ENCODE data around the gene STK39. TPM values are rescaled to one million over a fixed set of nuclear protein-coding genes. Genes with fewer than 3 reads are reported as not detected.

The STK39 gene
- total RNA-seq, 4 donors from 2014 or later, result 17.4 to 27.6 (median 20.6) TPM

DNA sequence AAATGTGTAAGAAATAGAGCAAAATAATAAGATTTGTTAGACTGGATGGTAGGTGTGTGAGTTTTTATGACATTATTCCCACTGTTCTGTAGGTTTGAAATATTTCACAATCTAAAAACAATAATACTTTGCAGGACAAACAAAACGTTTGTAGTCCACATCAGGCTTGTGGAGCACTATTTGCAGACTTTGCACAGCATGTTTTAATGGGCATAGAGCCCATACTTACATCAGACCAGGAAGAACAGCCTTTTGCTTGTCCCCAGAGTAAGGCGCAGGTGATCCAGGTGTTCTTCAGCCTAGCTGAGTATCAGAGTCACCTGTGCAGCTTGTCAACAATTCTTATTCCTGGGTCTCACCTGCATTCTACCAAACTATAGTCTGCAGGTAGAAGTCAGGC is 9.1 kb upstream of the STK39 start:
- peaks cover 0 to 18% (median 12%) of the 10 kb centered on the region in 3 donors for H3K9me3 ChIP-seq
- intact Hi-C loops (cut with DNase I), result no loop called here
- no peak overlapping the region for H3K27ac ChIP-seq
- no peaks in the 10 kb centered on the region for H3K27me3 ChIP-seq
- DNase-seq, result no peak
- H3K36me3 ChIP-seq, result no peaks in the 10 kb centered on the region
- H3K4me3 ChIP-seq, result no peak overlapping the region
- TF ChIP-seq, protein P1, sequence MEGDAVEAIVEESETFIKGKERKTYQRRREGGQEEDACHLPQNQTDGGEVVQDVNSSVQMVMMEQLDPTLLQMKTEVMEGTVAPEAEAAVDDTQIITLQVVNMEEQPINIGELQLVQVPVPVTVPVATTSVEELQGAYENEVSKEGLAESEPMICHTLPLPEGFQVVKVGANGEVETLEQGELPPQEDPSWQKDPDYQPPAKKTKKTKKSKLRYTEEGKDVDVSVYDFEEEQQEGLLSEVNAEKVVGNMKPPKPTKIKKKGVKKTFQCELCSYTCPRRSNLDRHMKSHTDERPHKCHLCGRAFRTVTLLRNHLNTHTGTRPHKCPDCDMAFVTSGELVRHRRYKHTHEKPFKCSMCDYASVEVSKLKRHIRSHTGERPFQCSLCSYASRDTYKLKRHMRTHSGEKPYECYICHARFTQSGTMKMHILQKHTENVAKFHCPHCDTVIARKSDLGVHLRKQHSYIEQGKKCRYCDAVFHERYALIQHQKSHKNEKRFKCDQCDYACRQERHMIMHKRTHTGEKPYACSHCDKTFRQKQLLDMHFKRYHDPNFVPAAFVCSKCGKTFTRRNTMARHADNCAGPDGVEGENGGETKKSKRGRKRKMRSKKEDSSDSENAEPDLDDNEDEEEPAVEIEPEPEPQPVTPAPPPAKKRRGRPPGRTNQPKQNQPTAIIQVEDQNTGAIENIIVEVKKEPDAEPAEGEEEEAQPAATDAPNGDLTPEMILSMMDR (IDR thresholded peaks at IDR 0.05), result no peak
- no peak for TF ChIP-seq POLR2A (IDR thresholded peaks at IDR 0.05)
- H3K4me1 ChIP-seq, result no peaks in the 10 kb centered on the region
- WGBS, 2 donors, result 21 to 45% methylated on average over 1 to 2 of the region's 2 CpGs

DNA sequence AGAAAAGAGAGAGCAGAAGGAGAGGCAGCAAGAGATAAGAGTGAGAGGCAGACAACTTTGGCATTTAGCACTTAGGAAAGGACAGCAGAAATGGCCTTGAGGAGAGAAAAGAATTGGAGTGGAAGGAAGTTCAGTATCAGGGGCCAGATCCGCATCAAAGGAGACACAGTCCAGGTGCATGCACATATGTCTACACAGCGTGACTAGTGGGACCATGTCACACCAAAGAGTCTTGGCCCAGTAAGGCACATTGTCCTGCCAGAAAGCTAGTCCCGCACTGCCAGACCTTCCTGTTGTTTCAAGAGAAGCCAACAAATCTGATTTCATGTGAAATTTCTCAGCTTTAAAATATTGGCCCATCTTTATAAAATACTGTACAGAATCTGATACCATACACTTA is 8.5 kb upstream of the STK39 start:
- no peaks in the 10 kb centered on the region for H3K4me1 ChIP-seq
- no peak for DNase-seq
- no peak overlapping the region for H3K4me3 ChIP-seq
- no peak overlapping the region for H3K27ac ChIP-seq
- peaks cover 0 to 18% (median 12%) of the 10 kb centered on the region in 3 donors for H3K9me3 ChIP-seq
- no peaks in the 10 kb centered on the region for H3K27me3 ChIP-seq
- TF ChIP-seq, protein P1 (IDR thresholded peaks at IDR 0.05), result no peak
- TF ChIP-seq POLR2A (IDR thresholded peaks at IDR 0.05), result no peak
- intact Hi-C loops (cut with DNase I), result no loop called here
- 74 to 94% methylated on average over 3 of the region's 3 CpGs for WGBS, 2 donors
- no peaks in the 10 kb centered on the region for H3K36me3 ChIP-seq

DNA sequence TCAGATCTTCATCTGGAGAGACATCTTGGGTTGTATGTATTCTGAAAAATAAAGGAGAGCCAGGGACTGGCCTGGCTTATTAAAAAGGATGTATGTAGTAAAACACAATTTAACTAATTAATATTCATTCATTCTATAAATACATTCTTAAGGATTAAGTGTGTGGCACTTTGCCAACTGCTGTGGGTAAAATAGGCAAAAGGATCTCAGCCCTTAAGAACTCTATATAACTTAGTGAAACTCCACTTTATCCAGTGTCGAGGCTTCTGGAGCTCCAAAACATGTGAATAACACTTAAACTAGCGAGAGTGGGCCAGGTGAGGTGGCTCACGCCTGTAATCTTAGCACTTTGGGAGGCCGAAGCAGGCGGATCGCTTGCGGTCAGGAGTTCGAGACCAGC is 7.7 kb upstream of the STK39 start:
- no peak for DNase-seq
- Histone ChIP-seq H3K27ac (no peak overlapping the region), H3K9me3 (peaks cover 0 to 16% (median 12%) of the 10 kb centered on the region in 3 donors), H3K27me3 (no peaks in the 10 kb centered on the region), H3K4me3 (no peak overlapping the region), H3K36me3 (no peaks in the 10 kb centered on the region), H3K4me1 (no peaks in the 10 kb centered on the region)
- 94 to 98% methylated on average over 8 of the region's 8 CpGs for WGBS, 2 donors
- TF ChIP-seq POLR2A (IDR thresholded peaks at IDR 0.05), result no peak
- TF ChIP-seq, protein P1 (IDR thresholded peaks at IDR 0.05), result no peak
- intact Hi-C loops (cut with DNase I), result no loop called here

DNA sequence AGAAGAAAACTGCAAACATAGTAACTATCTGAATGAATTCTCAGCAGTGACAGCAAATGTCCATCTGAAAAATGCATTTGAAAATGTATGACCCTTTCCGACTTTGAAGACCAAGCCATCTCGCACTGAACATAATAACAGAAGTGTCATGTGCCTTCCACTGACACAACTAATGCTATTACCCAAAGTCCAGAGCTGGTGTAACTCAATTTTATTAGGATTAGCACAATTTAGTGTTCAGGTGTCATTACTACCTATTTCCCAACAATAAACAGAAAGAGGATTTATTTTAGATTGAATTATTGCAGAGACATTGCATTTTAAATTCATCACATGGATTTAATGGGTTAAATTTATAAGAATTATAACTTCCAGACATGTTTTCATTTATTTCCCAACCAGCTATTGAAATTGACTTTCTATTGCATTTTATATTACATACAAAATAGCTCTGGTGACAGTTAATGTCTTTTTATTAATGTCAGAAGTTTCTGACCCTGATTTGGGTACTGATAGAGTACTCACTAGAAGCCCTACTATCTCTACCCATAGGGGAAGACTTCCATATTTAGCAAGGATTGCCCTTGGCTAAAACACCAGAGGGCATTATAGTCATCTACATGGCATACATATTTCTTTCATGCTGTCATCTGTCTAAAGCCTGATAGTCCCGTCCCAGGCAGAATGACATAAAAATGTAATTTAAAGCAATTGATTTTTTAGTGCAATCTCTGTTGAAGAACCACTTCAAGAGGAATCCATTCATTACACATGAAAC is 7.0 kb upstream of the STK39 start:
- intact Hi-C loops (cut with DNase I), result no loop called here
- no peaks in the 10 kb centered on the region for H3K4me1 ChIP-seq
- H3K4me3 ChIP-seq, result no peak overlapping the region
- no peak for TF ChIP-seq POLR2A (IDR thresholded peaks at IDR 0.05)
- TF ChIP-seq, protein P1 (IDR thresholded peaks at IDR 0.05), result no peak
- H3K36me3 ChIP-seq, result no peaks in the 10 kb centered on the region
- no peak overlapping the region for H3K27ac ChIP-seq
- DNase-seq, result no peak
- WGBS, 2 donors, result 61 to 75% methylated on average over 3 of the region's 3 CpGs
- H3K27me3 ChIP-seq, result no peaks in the 10 kb centered on the region
- peaks cover 0 to 11% (median 8%) of the 10 kb centered on the region in 3 donors for H3K9me3 ChIP-seq

DNA sequence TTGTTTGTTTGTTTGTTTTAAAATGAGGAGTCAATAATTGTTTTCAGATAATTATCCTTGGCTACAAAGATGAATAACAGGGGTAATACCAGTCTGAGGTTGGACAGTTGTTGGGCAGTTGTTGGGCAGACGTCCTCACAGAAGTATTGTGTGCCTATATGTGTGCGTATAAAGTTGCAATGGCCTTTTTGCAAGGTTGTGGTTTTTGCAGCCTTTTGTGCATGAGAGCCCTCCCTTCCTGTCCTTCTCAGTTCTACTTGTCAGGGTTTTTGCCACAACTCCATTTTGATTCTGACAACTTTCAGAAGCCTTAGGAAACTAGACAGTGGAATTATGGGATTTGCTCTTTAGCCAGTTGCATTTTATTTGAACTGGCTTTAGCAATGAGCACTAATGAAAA is 6.0 kb upstream of the STK39 start:
- H3K27ac ChIP-seq, result no peak overlapping the region
- TF ChIP-seq POLR2A (IDR thresholded peaks at IDR 0.05), result no peak
- TF ChIP-seq, protein P1 (IDR thresholded peaks at IDR 0.05), result no peak
- no peak for DNase-seq
- H3K9me3 ChIP-seq, result peaks cover 0 to 1% (median 0%) of the 10 kb centered on the region in 3 donors
- H3K27me3 ChIP-seq, result peaks cover 0 to 4% (median 0%) of the 10 kb centered on the region in 4 donors
- H3K36me3 ChIP-seq, result no peaks in the 10 kb centered on the region
- H3K4me1 ChIP-seq, result peaks cover 0 to 6% (median 0%) of the 10 kb centered on the region in 3 donors
- WGBS, 2 donors, result 87 to 96% methylated on average over 2 of the region's 2 CpGs
- no peak overlapping the region for H3K4me3 ChIP-seq
- intact Hi-C loops (cut with DNase I), result no loop called here
